Endothelial cell of hepatic sinusoid (primary cell): ENCODE results near the gene SMIM41.

ENCODE experiments used
- in situ Hi-C: cut with HindIII; loops from 2 replicates; pipeline ENCODE4 v1.10.0; 2017; ENCODE audit warnings: low sequenced_read_pairs

The SMIM41 gene

GRCh38 chr12:52062167-52063081 is 17.1 kb upstream of the SMIM41 start:
- in situ Hi-C loops: no loop called here

DNA sequence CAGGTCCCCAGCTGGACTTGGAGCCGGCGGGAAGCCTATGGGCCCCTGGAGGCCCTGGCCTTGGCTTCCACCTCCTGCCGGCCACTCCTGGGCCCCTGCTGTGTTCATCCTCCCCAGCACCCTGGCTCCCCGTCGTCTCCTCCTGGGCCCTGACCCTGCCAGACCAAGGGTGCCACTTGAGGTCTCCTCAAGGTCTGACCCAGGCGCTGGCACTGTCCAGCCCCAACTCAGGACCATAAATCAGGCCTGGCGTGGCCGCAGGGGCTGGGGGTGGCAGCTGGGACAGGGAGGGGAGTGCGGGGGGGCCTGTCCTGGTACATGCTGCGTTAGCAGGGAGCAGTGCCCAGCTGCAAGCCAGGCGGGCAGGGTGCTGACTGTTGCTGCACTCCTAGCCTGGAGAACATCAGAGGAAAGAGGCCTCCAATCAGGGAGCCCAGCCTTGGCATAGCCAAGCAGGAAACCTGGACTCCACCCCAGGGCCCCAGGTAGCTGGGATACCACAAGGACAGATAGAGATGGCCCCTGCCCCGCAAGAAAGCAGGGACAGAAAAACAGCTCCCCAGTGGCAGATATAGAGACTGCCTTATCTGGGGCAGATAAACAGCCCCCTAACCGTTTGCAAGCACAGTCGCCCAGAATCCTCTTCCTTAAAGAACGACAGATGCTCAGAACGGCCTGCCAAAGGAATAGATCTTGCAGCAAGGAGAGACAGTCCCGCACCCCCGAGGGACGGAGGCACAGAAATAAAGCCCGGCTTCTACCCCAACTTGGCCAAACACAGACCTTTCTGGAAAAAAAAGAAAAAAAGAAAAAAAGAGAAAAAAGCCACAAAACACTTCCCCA is 16.2 kb upstream of the SMIM41 start:
- in situ Hi-C loops: no loop called here

DNA sequence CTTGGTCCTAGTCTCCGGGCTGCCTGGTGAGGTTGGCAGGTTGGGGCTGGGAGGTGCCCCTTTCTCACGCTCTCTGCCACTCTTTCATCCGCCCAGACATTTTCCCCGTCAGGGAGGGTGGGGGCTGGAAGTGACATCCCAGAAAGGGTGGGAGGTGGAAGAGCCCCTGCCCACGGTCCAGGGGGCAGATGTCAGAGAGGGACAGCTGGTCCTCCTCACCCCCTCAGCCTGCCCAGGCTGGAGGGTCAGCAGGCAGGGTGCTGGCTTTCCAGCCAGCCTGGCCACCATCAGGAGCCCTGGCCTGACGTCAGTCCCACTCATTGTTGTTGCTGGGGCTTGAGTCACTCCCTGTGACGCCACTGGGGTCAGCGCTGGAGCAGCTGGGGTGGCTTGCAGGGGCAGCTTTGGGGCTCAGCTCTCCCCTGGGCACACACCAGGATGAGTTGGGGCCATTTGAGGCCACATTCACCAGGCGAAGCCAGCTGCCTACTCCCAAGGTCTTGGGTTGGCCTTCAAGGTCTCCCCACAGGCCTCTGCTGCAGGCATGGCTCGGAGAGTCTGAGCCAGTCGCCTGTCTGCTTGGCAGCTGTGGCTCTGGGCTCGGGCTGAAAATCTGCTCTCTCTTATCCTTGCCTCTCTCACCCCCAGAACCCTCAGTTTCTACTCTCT is 15.4 kb upstream of the SMIM41 start:
- in situ Hi-C loops: no loop called here

GRCh38 chr12:52066346-52067080 is 13.0 kb upstream of the SMIM41 start:
- in situ Hi-C loops: no loop called here

- in situ Hi-C loops: no loop called here
These were observed 12.5 kb upstream of the SMIM41 start for GRCh38 chr12:52067081-52067374.

GRCh38 chr12:52069327-52070184 is 9.9 kb upstream of the SMIM41 start, which contains the start of gene ATG101:
Gene ATG101, plus strand, starts transcription at chr12:52069978. Its CDS starts 3,673 bp downstream, at chr12:52073651.
- in situ Hi-C loops: no loop called here

- in situ Hi-C loops: no loop called here
These were observed 9.1 kb upstream of the SMIM41 start for GRCh38 chr12:52070185-52070925.

DNA sequence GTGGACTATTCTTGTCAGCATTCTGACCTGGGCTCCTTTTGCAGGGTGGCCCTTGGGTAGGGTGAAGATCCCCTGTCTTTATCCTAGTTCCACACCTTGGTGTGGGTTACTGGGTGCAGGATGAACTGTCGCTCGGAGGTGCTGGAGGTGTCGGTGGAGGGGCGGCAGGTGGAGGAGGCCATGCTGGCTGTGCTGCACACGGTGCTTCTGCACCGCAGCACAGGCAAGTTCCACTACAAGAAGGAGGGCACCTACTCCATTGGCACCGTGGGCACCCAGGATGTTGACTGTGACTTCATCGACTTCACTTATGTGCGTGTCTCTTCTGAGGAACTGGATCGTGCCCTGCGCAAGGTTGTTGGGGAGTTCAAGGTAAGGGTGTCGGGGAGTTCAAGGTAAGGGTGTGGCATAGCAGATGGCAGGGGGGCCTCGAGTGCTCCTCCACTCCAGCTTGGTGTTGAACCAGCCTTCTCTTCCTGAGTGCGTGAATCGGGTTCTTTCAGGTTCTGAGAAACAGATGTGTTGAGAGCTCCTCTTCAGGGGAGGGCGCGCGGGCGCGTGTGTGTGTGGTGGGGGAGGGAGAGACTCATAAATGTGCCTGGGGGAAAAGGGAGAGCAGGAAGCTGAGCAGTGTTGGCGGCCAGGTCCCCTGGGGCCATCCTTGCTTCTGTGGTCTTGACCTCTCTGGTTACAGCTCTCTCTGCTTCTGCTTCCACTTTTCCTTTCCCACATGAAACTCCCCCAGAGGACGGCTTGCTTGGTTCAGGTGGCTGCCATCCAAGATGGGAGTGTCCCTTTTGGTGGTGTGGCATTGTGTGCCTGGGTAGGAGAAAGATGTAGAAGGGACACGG is 5.7 kb upstream of the SMIM41 start:
- in situ Hi-C loops: no loop called here

DNA sequence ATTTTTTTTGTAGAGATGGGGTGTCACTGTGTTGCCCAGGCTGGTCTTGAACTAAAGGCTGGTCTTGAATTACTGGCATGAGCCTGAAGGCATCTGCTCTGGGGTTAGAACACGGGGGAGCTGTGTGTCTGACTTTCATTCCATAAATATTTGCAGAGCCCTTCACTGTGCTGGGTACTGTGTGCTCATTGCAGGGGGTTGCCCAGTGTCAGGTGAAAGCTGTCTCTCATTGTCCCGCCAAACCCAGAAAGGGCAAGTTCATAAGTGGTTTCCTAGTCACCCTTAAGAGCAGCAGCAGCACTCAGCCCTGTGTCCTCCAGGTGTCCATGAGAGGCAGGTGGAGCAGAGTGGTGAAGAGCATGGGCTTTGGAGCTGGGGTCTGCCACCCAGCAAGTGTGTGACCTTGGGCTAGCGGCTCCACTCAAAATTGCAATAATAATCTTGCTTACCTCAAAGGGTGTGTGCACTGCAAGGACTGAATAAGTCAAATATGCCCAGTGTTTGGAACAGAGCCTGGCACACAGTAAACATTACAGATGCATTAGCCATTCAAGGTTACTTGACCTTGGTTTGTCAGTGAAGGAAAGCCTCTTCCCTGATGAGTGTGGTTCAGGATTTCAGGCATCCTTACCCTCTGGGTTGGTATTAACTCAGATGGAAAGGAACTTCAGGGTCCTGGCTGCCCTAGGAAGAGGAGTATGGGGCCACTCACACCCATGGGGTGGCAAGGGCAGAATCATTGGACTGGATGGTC is 4.4 kb upstream of the SMIM41 start:
- in situ Hi-C loops: no loop called here

DNA sequence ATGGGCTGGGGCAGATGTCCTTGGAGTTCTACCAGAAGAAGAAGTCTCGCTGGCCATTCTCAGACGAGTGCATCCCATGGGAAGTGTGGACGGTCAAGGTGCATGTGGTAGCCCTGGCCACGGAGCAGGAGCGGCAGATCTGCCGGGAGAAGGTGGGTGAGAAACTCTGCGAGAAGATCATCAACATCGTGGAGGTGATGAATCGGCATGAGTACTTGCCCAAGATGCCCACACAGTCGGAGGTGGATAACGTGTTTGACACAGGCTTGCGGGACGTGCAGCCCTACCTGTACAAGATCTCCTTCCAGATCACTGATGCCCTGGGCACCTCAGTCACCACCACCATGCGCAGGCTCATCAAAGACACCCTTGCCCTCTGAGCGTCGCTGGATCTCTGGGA is 2.7 kb upstream of the SMIM41 start:
- in situ Hi-C loops: no loop called here

- in situ Hi-C loops: no loop called here
These were observed 1.2 kb upstream of the SMIM41 start for GRCh38 chr12:52078276-52078675.

- in situ Hi-C loops: loop anchor here (5.0 kb wide), 1 partner anchor 37 kb away; no protein-coding TSS in a partner anchor
These were observed 1.1 kb downstream of the SMIM41 start for GRCh38 chr12:52080403-52081251.

- in situ Hi-C loops: loop anchor here (5.0 kb wide), 1 partner anchor 36 kb away; no protein-coding TSS in a partner anchor
These were observed 1.8 kb downstream of the SMIM41 start for GRCh38 chr12:52081263-52081733.

DNA sequence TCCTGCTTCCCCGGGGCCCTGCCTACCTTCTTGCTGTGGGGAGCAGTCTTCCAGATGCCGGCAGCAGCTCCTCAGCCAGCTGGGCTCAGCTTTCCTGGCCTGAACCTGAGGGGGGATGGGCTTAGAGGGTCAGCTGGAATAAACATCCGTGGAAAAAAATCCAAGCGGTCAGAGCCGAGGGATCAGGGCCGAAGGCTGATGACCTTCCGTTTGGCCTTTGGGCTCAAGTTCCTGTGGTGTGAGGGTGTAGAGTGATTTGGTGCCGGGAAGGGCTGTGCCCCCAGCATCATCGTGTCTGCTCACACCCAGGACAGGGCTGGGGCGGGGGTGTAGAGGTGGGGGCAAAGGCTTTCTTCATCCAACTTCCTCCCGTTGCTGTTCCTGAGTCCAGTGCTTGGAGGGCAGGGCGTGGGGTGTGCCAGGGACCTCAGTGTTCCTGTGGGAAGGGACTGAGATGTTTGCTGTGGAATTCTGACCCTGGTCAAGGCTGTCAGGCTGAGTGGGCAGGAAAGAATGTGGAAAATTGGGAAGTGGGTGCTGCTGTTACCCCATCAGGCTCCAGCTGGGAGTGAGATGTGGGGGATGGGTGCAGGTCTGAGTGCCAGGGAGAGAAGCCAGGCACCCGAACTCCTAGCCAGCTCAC is 2.6 kb downstream of the SMIM41 start:
- in situ Hi-C loops: loop anchor here (5.0 kb wide), 1 partner anchor 35 kb away; no protein-coding TSS in a partner anchor

DNA sequence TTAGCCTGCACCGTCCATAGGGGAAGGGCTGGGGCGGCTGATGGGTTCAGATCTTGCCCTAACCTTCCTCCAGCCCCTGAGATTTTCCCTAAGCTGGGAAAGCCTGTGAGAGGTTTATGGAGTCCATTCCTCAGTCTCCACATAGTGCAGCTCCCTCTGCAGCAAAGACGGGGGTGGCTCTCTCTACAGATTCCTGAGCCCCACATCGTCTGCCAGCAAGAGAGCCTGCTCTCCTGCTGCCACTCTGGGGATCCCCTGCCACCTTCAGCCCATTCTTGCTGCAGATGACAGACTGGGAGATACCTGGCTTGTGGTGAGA is 3.1 kb downstream of the SMIM41 start:
- in situ Hi-C loops: loop anchor here (5.0 kb wide), 1 partner anchor 35 kb away; no protein-coding TSS in a partner anchor
